Lower leg skin (tissue), 3 donors: ENCODE results near the gene VPS51.

Experiments
- POLR2A ChIP-seq, 2 donors: fragments of 450-650 bp; IDR thresholded peaks; one replicate each; pipeline ENCODE4 v1.6.1; 2016 to 2017; ENCODE audit warnings: antibody characterized with exemption in 2 of 2, mild to moderate bottlenecking in 1 of 2, moderate library complexity in 1 of 2
- TF ChIP-seq, protein P1 (sequence below), 3 donors: fragments of 450-650 bp; IDR thresholded peaks; one replicate each; pipeline ENCODE4 v1.5.1; 2016; ENCODE audit warnings: antibody characterized with exemption in 3 of 3, mild to moderate bottlenecking in 3 of 3, moderate library complexity in 2 of 3

- no peak for TF ChIP-seq POLR2A (IDR thresholded peaks at IDR 0.05)
- TF ChIP-seq, protein P1, sequence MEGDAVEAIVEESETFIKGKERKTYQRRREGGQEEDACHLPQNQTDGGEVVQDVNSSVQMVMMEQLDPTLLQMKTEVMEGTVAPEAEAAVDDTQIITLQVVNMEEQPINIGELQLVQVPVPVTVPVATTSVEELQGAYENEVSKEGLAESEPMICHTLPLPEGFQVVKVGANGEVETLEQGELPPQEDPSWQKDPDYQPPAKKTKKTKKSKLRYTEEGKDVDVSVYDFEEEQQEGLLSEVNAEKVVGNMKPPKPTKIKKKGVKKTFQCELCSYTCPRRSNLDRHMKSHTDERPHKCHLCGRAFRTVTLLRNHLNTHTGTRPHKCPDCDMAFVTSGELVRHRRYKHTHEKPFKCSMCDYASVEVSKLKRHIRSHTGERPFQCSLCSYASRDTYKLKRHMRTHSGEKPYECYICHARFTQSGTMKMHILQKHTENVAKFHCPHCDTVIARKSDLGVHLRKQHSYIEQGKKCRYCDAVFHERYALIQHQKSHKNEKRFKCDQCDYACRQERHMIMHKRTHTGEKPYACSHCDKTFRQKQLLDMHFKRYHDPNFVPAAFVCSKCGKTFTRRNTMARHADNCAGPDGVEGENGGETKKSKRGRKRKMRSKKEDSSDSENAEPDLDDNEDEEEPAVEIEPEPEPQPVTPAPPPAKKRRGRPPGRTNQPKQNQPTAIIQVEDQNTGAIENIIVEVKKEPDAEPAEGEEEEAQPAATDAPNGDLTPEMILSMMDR (IDR thresholded peaks at IDR 0.05): no peak
These were observed 52.6 kb downstream of the VPS51 start for GRCh38 chr11:65148657-65149056.
